GM21529 (cell line): ENCODE measurements around the gene PTPRZ1.

ENCODE experiments used
- ATAC-seq: cut with Tn5 transposase; IDR thresholded peaks from one replicate; pipeline ENCODE4 v1.9.1; 2021; ENCODE audit not compliant: unreplicated experiment

The PTPRZ1 gene

GRCh38 chr7:121872831-121873288 is at the start of gene PTPRZ1:
Gene PTPRZ1 (plus strand): TSS chr7:121873161. CDS start chr7:121873500, 339 bp downstream.
- ATAC-seq, result no peak

GRCh38 chr7:121824276-121824675 is 48.7 kb upstream of the PTPRZ1 start:
- ATAC-seq, result no peak

- no peak for ATAC-seq
These were observed 41.6 kb upstream of the PTPRZ1 start for GRCh38 chr7:121831351-121831750.

GRCh38 chr7:121831801-121832200 is 41.2 kb upstream of the PTPRZ1 start:
- ATAC-seq, result no peak

- ATAC-seq, result no peak
These were observed 40.6 kb upstream of the PTPRZ1 start for GRCh38 chr7:121832347-121832746.

GRCh38 chr7:121833991-121834390 is 39.0 kb upstream of the PTPRZ1 start:
- ATAC-seq, result no peak

- ATAC-seq, result no peak
These were observed 35.5 kb upstream of the PTPRZ1 start for GRCh38 chr7:121837462-121837861.

- no peak for ATAC-seq
These were observed 25.9 kb upstream of the PTPRZ1 start for GRCh38 chr7:121847041-121847440.

GRCh38 chr7:121853307-121853706 is 19.7 kb upstream of the PTPRZ1 start:
- no peak for ATAC-seq

GRCh38 chr7:121860953-121861352 is 12.0 kb upstream of the PTPRZ1 start:
- no peak for ATAC-seq

GRCh38 chr7:121862591-121862990 is 10.4 kb upstream of the PTPRZ1 start:
- ATAC-seq, result no peak

GRCh38 chr7:121871188-121871587 is 1.8 kb upstream of the PTPRZ1 start:
- no peak for ATAC-seq

- no peak for ATAC-seq
These were observed 581 bp downstream of the PTPRZ1 start for GRCh38 chr7:121873289-121874194.

GRCh38 chr7:121874298-121874697 is 1.3 kb downstream of the PTPRZ1 start:
- ATAC-seq, result no peak

- ATAC-seq, result no peak
These were observed 2.2 kb downstream of the PTPRZ1 start for GRCh38 chr7:121875203-121875602.

- ATAC-seq, result no peak
These were observed 3.9 kb downstream of the PTPRZ1 start for GRCh38 chr7:121876656-121877500.

GRCh38 chr7:121878918-121879464 is 6.0 kb downstream of the PTPRZ1 start:
- no peak for ATAC-seq

GRCh38 chr7:121879544-121879943 is 6.6 kb downstream of the PTPRZ1 start:
- ATAC-seq, result no peak

- no peak for ATAC-seq
These were observed 9.8 kb downstream of the PTPRZ1 start for GRCh38 chr7:121882731-121883130.

GRCh38 chr7:121885166-121885920 is 12.4 kb downstream of the PTPRZ1 start:
- ATAC-seq, result no peak

- ATAC-seq, result no peak
These were observed 14.7 kb downstream of the PTPRZ1 start for GRCh38 chr7:121887634-121888033.
